NCI-H748 (cell line): ENCODE data around the gene PRR20G.

ENCODE experiments used
- DNase-seq: peaks from one replicate; lab custom pipeline; 2025; ENCODE audit not compliant: unreplicated experiment; lab: John Stamatoyannopoulos, UW

PRR20G gene

DNA sequence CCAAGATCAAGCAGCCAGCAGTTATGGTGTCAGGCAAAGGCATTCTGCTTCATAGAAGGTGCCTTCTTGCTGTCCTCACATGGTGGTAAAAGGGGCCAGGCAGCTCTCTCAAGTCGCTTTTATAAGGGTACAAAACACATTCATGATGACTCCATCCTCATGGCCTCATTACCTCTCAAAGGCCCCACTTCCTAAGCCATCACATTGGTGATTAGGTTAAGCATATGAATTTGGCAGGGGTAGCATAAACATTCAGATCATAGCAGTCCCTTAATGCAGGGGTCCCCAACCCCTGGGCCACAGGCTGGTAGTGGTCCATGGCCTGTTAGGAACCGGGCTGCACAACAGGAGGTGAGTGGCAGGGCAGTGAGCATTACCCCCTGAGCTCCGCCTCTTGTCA lies 52.1 kb downstream of the PRR20G start:
- DNase-seq: no peak

DNA sequence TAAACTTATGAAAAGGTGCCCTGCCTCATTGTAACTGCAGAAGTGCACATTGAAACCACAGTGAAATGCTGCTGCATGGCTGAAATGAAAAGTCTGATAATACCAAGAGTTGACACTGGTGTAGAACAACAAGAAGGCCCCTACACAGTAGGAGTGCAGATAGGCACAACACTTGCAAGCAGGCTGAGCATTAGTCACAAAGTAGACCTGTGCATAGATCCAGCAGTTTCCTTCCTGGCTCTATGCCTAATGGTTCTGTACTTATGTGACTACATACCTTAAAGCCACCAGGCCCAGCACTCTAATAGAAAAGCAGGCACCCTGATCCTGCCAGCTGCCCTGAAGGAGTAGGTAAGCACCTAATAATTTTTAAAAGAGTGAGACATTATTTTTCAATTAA lies 53.1 kb downstream of the PRR20G start:
- no peak for DNase-seq
